Lower leg skin (tissue), 3 donors: ENCODE results near the gene TES.

Experiments used
- POLR2A ChIP-seq, 2 donors: fragments of 450-650 bp; IDR thresholded peaks; one replicate each; pipeline ENCODE4 v1.6.1; 2016 to 2017; ENCODE audit warnings: antibody characterized with exemption in 2 of 2, mild to moderate bottlenecking in 1 of 2, moderate library complexity in 1 of 2
- TF ChIP-seq, protein P1 (sequence below), 3 donors: fragments of 450-650 bp; IDR thresholded peaks; one replicate each; pipeline ENCODE4 v1.5.1; 2016; ENCODE audit warnings: antibody characterized with exemption in 3 of 3, mild to moderate bottlenecking in 3 of 3, moderate library complexity in 2 of 3

DNA sequence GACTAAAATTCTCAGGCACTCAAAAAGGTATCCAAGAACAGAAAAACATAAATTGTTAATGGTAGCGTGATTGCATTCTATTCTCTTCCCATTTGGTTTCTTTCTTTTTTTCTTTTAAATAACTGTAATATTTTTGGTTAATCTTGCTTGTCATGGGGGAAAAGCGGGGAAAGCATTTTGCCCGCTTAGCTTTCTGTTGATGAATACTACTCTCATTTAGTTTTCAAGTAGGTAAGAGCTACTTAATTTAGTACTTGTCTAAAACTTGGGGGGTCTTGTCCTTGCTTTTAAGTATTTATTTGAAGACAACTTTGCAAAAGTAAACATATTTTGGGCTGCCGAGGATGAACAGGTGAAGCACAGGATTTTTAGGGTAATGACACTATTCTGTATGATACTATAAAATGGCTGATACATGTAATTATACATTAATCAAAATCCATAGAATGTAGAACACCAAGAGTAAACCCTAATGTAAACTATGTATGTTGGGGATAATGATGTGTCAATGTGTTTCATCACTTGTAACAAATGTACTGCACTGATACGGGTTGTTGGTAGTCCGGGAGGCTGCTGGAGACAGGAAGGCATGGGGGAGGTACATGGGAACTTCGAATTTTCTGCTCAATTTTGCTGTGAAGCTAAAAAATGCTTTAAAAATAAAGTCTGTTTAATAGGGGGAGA, 1.7 kb downstream of the TES start:
- TF ChIP-seq, protein P1, sequence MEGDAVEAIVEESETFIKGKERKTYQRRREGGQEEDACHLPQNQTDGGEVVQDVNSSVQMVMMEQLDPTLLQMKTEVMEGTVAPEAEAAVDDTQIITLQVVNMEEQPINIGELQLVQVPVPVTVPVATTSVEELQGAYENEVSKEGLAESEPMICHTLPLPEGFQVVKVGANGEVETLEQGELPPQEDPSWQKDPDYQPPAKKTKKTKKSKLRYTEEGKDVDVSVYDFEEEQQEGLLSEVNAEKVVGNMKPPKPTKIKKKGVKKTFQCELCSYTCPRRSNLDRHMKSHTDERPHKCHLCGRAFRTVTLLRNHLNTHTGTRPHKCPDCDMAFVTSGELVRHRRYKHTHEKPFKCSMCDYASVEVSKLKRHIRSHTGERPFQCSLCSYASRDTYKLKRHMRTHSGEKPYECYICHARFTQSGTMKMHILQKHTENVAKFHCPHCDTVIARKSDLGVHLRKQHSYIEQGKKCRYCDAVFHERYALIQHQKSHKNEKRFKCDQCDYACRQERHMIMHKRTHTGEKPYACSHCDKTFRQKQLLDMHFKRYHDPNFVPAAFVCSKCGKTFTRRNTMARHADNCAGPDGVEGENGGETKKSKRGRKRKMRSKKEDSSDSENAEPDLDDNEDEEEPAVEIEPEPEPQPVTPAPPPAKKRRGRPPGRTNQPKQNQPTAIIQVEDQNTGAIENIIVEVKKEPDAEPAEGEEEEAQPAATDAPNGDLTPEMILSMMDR (IDR thresholded peaks at IDR 0.05) = no peak
- TF ChIP-seq POLR2A (IDR thresholded peaks at IDR 0.05) = no peak
